Transverse colon (tissue), 4 donors: Measurements from ENCODE around the gene CD9. TPM values are rescaled to one million over a fixed set of nuclear protein-coding genes. Genes with fewer than 3 reads are reported as not detected.

ENCODE experiments used
- DNase-seq: peaks from one replicate; pipeline ENCODE4 v3.0.0-alpha.2; 2019
- H3K27ac ChIP-seq, 4 donors: fragments of 200-600 bp; sonication (generic); 2 replicates each; pipeline ENCODE4 v1.5.1; 2016 to 2018; ENCODE audit warnings: inconsistent platforms in 4 of 4
- H3K27me3 ChIP-seq: fragments of 200-600 bp; sonication (generic); 2 replicates; pipeline ENCODE4 v1.5.1; 2017; ENCODE audit warnings: inconsistent platforms
- H3K36me3 ChIP-seq, 4 donors: fragments of 200-600 bp; sonication (generic); 2 replicates each; pipeline ENCODE4 v1.5.1; 2017 to 2019; ENCODE audit warnings: inconsistent platforms in 4 of 4
- H3K4me1 ChIP-seq, 4 donors: fragments of 200-600 bp; sonication (generic); 2 replicates each; pipeline ENCODE4 v1.5.1; 2017 to 2020; ENCODE audit warnings: inconsistent platforms in 4 of 4
- H3K4me3 ChIP-seq, 4 donors: fragments of 200-600 bp; sonication (generic); 1 replicate in 1 of 4; 2 replicates in 3 of 4; pipeline versions ENCODE4 v1.5.1 to v1.6.1; 2017 to 2019; ENCODE audit warnings: inconsistent platforms in 4 of 4
- H3K9me3 ChIP-seq, 2 donors: fragments of 200-600 bp; sonication (generic); 2 replicates each; pipeline ENCODE4 v1.5.1; 2017 to 2019; ENCODE audit warnings: inconsistent platforms in 2 of 2
- EP300 ChIP-seq: sonication (generic); formaldehyde crosslinking; IDR thresholded peaks from one replicate; pipeline ENCODE4 v1.6.1; 2017; ENCODE audit warnings: antibody characterized with exemption, low read depth
- POLR2A ChIP-seq: fragments of 450-650 bp; IDR thresholded peaks from one replicate; pipeline ENCODE4 v1.6.1; 2016; ENCODE audit warnings: antibody characterized with exemption, mild to moderate bottlenecking, moderate library complexity
- POLR2AphosphoS5 ChIP-seq, 3 donors: sonication (generic); formaldehyde crosslinking; IDR thresholded peaks; one replicate each; pipeline ENCODE4 v1.6.1; 2016; ENCODE audit warnings: antibody characterized with exemption in 3 of 3
- WGBS, 2 donors: methylation state at CpG; one replicate each; pipeline ENCODE4 v1.1.5; 2018; ENCODE audit warnings: low coverage in 1 of 2; 5-methylcytosine and 5-hydroxymethylcytosine counted together
- in situ Hi-C, 4 donors: fragments of 200-750 bp; cut with MboI; loops; one replicate each; pipeline versions ENCODE4 v1.15.0 to v1.15.1; 2017; ENCODE audit warnings: low sequenced_read_pairs in 3 of 4, low pct_ligation_motif_present in 1 of 4, low pct_unique_long_range_greater_than_20kb in 1 of 4
- intact Hi-C: fragments of 100-400 bp; cut with DNase I; formaldehyde crosslinking; loops from one replicate; pipeline ENCODE4 v1.15.1; 2023; ENCODE audit warnings: low total_unique reads
- total RNA-seq, 4 donors: library from RNA; depleted of rRNA; stranded (reverse); fragments of >200 nt; gene quantifications; one replicate each; pipeline ENCODE4 v1.1.0, GENCODE V29; 2016
- TF ChIP-seq, protein P1 (sequence below), 5 experiments: fragments of 200-600 bp in 3 of 5; fragments of 450-650 bp in 2 of 5; sonication (generic) in 3 of 5; IDR thresholded peaks; 1 replicate in 2 of 5; 2 replicates in 3 of 5; pipeline ENCODE4 v1.5.1; 2016 to 2017; ENCODE audit warnings: antibody characterized with exemption in 5 of 5, inconsistent platforms in 3 of 5, mild to moderate bottlenecking in 2 of 5, moderate library complexity in 1 of 5

Gene CD9
- total RNA-seq, 4 donors from 2014 or later: 207 to 668 (median 481) TPM

DNA sequence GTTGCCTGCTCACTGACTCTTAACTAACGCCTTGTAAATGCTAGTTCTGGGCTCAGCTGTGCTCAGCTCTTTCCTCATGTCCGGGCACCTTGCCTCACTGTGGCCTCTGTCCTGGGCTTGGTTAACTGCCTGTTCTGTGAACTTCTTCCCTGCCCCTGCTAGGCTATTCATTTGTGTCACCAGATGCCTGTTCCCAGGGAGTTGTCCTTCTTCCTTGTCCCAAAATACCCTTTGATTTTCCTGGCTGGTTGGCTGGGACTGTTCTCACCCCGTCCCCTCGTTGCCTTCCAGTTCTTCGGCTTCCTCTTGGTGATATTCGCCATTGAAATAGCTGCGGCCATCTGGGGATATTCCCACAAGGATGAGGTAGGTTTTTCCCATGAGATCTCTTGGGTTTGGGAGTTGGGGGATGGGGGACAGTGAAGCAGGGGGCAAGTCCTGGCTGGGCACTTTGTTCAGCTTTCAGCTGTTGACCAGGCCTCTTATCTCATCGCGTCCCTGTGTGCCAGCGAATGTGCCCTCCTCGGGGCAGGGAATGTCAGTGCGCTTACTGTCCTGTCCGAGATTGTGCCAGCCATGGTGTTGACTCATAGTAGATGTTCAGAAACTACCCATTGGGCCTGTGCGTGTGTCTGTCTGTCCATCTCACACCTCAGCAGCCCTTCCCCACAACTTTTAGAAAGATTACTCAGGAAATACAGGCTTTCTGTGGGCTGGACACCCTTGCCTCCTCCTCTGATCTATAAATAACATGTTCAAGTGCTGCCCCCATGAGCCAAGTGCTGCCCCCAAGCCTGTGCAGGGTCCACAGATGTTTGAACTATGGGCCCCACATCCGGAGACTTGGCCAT is 33.1 kb downstream of the CD9 start:
- H3K4me1 ChIP-seq: peaks cover 72 to 81% (median 77%) of the 10 kb centered on the region in 4 donors
- TF ChIP-seq EP300 (peak; percentile 82), POLR2AphosphoS5 (IDR thresholded peaks at IDR 0.05) (peak in 2 of 3 donors; percentile 68 to 81), POLR2A (peak; percentile 64)
- TF ChIP-seq, protein P1, sequence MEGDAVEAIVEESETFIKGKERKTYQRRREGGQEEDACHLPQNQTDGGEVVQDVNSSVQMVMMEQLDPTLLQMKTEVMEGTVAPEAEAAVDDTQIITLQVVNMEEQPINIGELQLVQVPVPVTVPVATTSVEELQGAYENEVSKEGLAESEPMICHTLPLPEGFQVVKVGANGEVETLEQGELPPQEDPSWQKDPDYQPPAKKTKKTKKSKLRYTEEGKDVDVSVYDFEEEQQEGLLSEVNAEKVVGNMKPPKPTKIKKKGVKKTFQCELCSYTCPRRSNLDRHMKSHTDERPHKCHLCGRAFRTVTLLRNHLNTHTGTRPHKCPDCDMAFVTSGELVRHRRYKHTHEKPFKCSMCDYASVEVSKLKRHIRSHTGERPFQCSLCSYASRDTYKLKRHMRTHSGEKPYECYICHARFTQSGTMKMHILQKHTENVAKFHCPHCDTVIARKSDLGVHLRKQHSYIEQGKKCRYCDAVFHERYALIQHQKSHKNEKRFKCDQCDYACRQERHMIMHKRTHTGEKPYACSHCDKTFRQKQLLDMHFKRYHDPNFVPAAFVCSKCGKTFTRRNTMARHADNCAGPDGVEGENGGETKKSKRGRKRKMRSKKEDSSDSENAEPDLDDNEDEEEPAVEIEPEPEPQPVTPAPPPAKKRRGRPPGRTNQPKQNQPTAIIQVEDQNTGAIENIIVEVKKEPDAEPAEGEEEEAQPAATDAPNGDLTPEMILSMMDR (IDR thresholded peaks at IDR 0.05): peak in 1 of 5 experiments; percentile 9
- 40 to 67% methylated on average over 8 to 15 of the region's 15 CpGs for WGBS, 2 donors
- intact Hi-C loops (loop anchor here (5.0 kb wide), 1 partner anchor 36 kb away; no protein-coding TSS in a partner anchor), in situ Hi-C loops (no loop called here)
- H3K4me3 ChIP-seq: no peak overlapping the region
- H3K27ac ChIP-seq: peak overlapping the region; percentile 93 to 97 (median 95)
- no peaks in the 10 kb centered on the region for H3K27me3 ChIP-seq
- H3K9me3 ChIP-seq: no peaks in the 10 kb centered on the region
- DNase-seq: peak; percentile 82
- peaks cover 0 to 24% (median 7%) of the 10 kb centered on the region in 4 donors for H3K36me3 ChIP-seq

DNA sequence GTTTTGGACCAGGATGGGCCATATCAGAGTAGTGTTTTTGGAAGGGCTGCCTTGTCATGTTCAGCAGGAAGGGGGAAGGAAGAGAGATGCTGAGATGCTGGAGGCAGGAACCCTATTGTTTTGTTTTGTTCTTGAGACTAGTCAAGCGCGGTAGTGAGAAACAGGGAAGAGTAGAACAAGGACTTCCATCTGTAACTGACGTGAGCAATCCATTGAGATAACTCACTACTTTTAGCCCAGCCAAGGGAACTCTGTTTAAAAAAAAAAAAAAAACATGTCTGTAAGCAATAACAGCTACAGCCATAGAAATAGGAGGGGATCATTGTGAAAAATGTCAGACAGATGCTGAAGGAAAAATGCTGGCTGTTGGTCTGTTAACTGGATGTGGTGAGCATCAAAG is 34.0 kb downstream of the CD9 start:
- in situ Hi-C loops: no loop called here
- H3K27ac ChIP-seq: peak overlapping the region; percentile 93 to 97 (median 95)
- H3K4me1 ChIP-seq: peaks cover 63 to 72% (median 69%) of the 10 kb centered on the region in 4 donors
- H3K36me3 ChIP-seq: peaks cover 0 to 32% (median 10%) of the 10 kb centered on the region in 4 donors
- 61 to 69% methylated on average over 3 of the region's 3 CpGs for WGBS, 2 donors
- intact Hi-C loops: loop anchor here (5.0 kb wide), 1 partner anchor 37 kb away; no protein-coding TSS in a partner anchor
- no peak for DNase-seq
- no peak for TF ChIP-seq POLR2A
- TF ChIP-seq POLR2AphosphoS5 (IDR thresholded peaks at IDR 0.05): no peak
- no peak for TF ChIP-seq EP300
- TF ChIP-seq, protein P1 (IDR thresholded peaks at IDR 0.05): no peak
- no peaks in the 10 kb centered on the region for H3K27me3 ChIP-seq
- no peaks in the 10 kb centered on the region for H3K9me3 ChIP-seq
- no peak overlapping the region for H3K4me3 ChIP-seq

DNA sequence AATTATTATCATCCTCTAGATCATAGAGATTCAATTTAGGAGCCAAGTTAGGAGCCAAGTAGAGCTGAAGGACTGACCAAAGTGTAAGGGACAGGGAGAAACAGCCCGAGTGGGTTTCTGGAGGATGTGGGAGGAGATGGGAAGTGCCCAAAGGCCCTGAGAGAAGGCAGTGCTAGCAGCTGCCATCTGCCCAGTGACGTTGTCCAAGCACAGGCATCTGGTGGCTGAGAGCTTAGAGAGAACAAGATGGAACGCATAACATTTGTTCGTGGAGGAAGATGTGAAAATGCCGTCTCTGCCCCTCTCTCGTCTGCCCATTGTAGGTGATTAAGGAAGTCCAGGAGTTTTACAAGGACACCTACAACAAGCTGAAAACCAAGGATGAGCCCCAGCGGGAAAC is 34.7 kb downstream of the CD9 start:
- Histone ChIP-seq H3K36me3 (peaks cover 0 to 38% (median 10%) of the 10 kb centered on the region in 4 donors), H3K4me3 (no peak overlapping the region), H3K27me3 (no peaks in the 10 kb centered on the region), H3K27ac (peak overlapping the region; percentile 93 to 97 (median 95)), H3K9me3 (no peaks in the 10 kb centered on the region), H3K4me1 (peaks cover 56 to 65% (median 62%) of the 10 kb centered on the region in 4 donors)
- in situ Hi-C loops: no loop called here
- TF ChIP-seq EP300: no peak
- TF ChIP-seq POLR2AphosphoS5 (IDR thresholded peaks at IDR 0.05): no peak
- TF ChIP-seq, protein P1 (IDR thresholded peaks at IDR 0.05): no peak
- TF ChIP-seq POLR2A: no peak
- DNase-seq: no peak
- intact Hi-C loops: loop anchor here (5.0 kb wide), 1 partner anchor 38 kb away; no protein-coding TSS in a partner anchor
- 20 to 51% methylated on average over 2 to 7 of the region's 7 CpGs for WGBS, 2 donors

DNA sequence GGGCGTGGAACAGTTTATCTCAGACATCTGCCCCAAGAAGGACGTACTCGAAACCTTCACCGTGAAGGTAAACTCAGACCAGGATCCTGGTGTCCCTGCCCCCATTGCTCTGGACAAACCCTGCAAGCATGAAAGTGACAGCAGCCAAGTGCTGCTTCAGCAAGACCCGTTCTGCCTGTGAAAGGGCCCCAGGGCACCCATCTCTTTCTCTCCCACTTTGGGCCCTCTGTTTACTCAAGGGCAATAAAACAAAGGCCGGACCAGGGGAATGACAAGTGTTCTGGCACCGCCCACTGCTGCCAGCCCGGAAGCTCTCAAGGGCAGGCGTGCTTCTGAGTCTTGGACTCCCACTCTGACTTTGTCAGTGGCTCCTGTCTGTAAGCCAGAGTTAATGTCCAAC is 35.3 kb downstream of the CD9 start:
- H3K4me1 ChIP-seq: peaks cover 50 to 59% (median 56%) of the 10 kb centered on the region in 4 donors

More for the DNA sequence above, 35.3 kb downstream of the CD9 start:
- TF ChIP-seq EP300 (no peak), POLR2AphosphoS5 (IDR thresholded peaks at IDR 0.05) (peak; percentile 5 to 56 (median 30)), POLR2A (no peak)
- TF ChIP-seq, protein P1 (IDR thresholded peaks at IDR 0.05): no peak
- intact Hi-C loops: no loop called here
- Histone ChIP-seq H3K27me3 (no peaks in the 10 kb centered on the region), H3K4me3 (no peak overlapping the region), H3K36me3 (peaks cover 0 to 44% (median 10%) of the 10 kb centered on the region in 4 donors), H3K9me3 (no peaks in the 10 kb centered on the region), H3K27ac (peak overlapping the region; percentile 93 to 97 (median 95))
- in situ Hi-C loops: no loop called here
- 31% methylated on average over 9 of the region's 9 CpGs; no CpG with 5 or more reads in 1 of the 2 donors for WGBS, 2 donors
- DNase-seq: peak; percentile 88
